NCI-H226 (cell line): Measurements from ENCODE around the gene SPZ1.
"Not testable (repeated sequence)": the region's sequence is repeated elsewhere in the genome, so short reads cannot be mapped to it uniquely, and the experiment has no call there.

Source experiments
- DNase-seq: peaks from one replicate; pipeline ENCODE4 v3.0.0-alpha.2; 2015

The SPZ1 gene

GRCh38 chr5:80319702-80320101 is at the start of gene SPZ1:
Gene SPZ1, plus strand, starts transcription at chr5:80320002. Its CDS starts 214 bp downstream, at chr5:80320216.
- DNase-seq, result no peak

GRCh38 chr5:80270543-80270942 is 49.3 kb upstream of the SPZ1 start:
- DNase-seq, result peak; percentile 69

GRCh38 chr5:80275347-80275746 is 44.5 kb upstream of the SPZ1 start:
- no peak for DNase-seq

GRCh38 chr5:80276186-80276585 is 43.6 kb upstream of the SPZ1 start:
- DNase-seq, result no peak

GRCh38 chr5:80277191-80277590 is 42.6 kb upstream of the SPZ1 start:
- DNase-seq, result no peak

GRCh38 chr5:80282054-80282453 is 37.7 kb upstream of the SPZ1 start:
- no peak for DNase-seq

- DNase-seq, result no peak
Observed at GRCh38 chr5:80283360-80283759, 36.4 kb upstream of the SPZ1 start.

GRCh38 chr5:80284720-80285119 is 35.1 kb upstream of the SPZ1 start:
- DNase-seq, result peak; percentile 5

- no peak for DNase-seq
Observed at GRCh38 chr5:80288177-80288576, 31.6 kb upstream of the SPZ1 start.

GRCh38 chr5:80289320-80289719 is 30.5 kb upstream of the SPZ1 start:
- DNase-seq, result no peak

- DNase-seq, result no peak
Observed at GRCh38 chr5:80291761-80292160, 28.0 kb upstream of the SPZ1 start.

GRCh38 chr5:80296121-80296520 is 23.7 kb upstream of the SPZ1 start:
- no peak for DNase-seq

GRCh38 chr5:80299601-80300000 is 20.2 kb upstream of the SPZ1 start:
- DNase-seq, result no peak

- no peak for DNase-seq
Observed at GRCh38 chr5:80300125-80300524, 19.7 kb upstream of the SPZ1 start.

GRCh38 chr5:80300796-80301195 is 19.0 kb upstream of the SPZ1 start:
- DNase-seq, result not testable (repeated sequence)

- not testable (repeated sequence) for DNase-seq
Observed at GRCh38 chr5:80301342-80301741, 18.5 kb upstream of the SPZ1 start.

GRCh38 chr5:80302636-80303035 is 17.2 kb upstream of the SPZ1 start:
- DNase-seq, result no peak

GRCh38 chr5:80308526-80308925 is 11.3 kb upstream of the SPZ1 start:
- DNase-seq, result no peak

- no peak for DNase-seq
Observed at GRCh38 chr5:80309871-80310665, 9.7 kb upstream of the SPZ1 start.

GRCh38 chr5:80315244-80315643 is 4.6 kb upstream of the SPZ1 start:
- DNase-seq, result no peak

- DNase-seq, result no peak
Observed at GRCh38 chr5:80318212-80318611, 1.6 kb upstream of the SPZ1 start.

- no peak for DNase-seq
Observed at GRCh38 chr5:80324912-80325311, 5.1 kb downstream of the SPZ1 start.

GRCh38 chr5:80326468-80326867 is 6.7 kb downstream of the SPZ1 start:
- DNase-seq, result no peak

GRCh38 chr5:80337379-80337778 is 17.6 kb downstream of the SPZ1 start:
- no peak for DNase-seq

GRCh38 chr5:80339116-80339515 is 19.3 kb downstream of the SPZ1 start:
- DNase-seq, result no peak
